ENCODE data around the gene CDADC1.

CDADC1 gene

GRCh38 chr13:49247643-49248621 lies at the start of gene CDADC1:
CDADC1 (plus strand) TSS chr13:49247925; CDS start chr13:49248038, 113 bp downstream.
- peak; percentile 79 to 84 for DNase-seq (ENCODE audit: low read depth in 2 of 2)

GRCh38 chr13:49206641-49207040 lies 41.1 kb upstream of the CDADC1 start:
- no peak for DNase-seq (ENCODE audit: low read depth in 2 of 2)

- no peak for DNase-seq (ENCODE audit: low read depth in 2 of 2)
Observed at GRCh38 chr13:49208619-49209018, 39.1 kb upstream of the CDADC1 start.

- DNase-seq (ENCODE audit: low read depth in 2 of 2): no peak
Observed at GRCh38 chr13:49210114-49210513, 37.6 kb upstream of the CDADC1 start.

DNA sequence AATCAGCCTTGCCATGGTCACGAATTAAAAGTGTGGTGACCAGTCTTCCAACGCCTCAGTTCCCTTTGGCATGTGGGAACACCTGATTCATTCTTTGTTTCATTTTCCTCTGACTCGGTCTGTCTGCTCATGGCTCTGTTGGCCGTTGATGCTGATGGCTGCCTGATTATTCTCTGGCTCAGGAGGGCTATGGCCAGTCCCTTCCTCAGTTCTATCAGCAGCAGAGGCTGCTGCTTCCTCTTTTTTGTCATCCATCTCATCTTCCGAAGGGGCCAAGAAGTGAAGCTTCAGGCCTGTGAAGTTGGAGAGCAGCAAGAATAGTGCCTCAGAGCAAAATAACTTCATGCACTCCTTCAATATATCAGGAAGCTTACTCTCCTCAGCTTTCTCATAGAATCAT lies 37.1 kb upstream of the CDADC1 start:
- DNase-seq (ENCODE audit: low read depth in 2 of 2): no peak

DNA sequence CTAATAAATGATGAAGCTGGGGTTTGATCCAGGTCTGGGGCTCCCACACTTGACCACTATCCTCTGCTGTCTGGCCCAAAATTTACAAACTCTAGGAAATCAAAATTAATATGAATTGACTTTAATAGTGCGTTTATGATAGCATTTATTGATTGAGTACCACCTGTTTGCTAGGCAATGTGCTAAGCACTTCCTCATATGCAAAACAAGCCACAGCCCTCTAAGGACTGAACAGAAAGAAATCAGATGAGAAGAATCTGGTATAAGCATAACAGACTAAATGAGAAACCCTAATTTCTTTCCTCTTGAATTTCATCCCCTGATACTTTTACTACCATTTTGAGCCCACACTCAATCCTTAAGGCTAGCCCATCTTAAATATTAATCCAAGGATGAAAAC lies 34.2 kb upstream of the CDADC1 start:
- no peak for DNase-seq (ENCODE audit: low read depth in 2 of 2)

DNA sequence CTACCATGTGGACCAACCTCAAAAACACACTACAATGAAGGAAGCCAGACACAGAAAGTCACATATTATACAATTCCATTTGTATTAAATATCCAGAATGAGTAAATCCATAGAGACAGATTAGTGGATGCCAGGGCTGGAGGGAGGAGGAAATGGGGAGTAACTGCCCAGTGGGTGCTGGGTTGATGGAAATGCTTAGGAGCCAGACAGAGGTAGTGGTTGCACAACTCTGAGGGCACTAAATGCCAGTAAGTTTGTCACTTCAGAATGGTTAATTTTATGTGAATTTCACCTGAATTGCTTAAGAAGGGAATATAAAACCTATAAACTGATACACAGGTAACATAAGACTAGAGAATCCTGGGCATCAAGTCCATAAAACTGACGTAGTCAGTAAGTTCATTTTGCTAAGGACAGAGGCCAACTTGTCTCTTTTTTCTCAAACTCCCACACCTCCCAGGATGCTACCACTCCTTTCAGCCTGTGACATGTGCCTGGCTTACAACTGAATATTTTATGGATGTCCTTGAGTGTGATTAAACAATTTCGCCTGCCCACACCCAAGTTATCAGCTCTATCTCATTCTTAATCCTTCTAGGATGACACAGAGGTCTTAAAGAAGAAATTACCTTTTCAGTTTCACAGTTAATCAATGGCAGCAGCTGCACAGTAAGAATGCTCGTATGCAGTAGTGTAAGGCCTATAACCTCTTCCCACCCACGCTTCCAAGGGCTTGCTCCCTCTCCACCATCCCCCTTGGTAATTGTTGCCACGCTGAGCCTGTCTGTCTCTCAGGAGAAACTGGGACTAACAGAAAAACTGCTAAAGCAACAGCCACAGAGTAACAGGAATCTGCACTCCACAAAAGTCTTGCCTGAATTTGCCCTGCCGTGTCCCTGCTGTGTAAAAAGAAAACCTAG lies 33.5 kb upstream of the CDADC1 start:
- DNase-seq (ENCODE audit: low read depth in 2 of 2): no peak

DNA sequence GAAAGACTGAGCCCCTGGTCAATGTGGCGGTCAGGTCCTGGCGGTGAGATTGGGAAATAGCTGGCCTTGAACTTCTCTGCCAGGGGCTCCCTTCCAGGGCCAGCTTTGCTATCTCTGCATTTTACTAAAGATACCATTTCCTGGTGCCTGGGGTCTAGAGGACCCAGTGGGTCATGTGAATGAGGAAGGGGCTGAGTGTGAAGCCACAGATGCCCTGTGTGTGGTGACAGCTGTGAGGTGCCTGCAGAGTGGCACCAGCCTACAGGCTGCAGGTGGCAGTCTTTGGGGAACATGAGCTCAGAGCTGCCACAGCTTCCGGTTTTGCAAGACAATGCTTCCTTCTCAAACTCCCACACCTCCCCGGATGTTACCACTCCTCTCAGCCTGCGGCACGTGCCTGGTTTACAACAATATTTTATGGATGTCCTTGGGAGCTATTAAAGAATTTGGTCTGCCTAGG lies 32.8 kb upstream of the CDADC1 start:
- DNase-seq (ENCODE audit: low read depth in 2 of 2): no peak

DNA sequence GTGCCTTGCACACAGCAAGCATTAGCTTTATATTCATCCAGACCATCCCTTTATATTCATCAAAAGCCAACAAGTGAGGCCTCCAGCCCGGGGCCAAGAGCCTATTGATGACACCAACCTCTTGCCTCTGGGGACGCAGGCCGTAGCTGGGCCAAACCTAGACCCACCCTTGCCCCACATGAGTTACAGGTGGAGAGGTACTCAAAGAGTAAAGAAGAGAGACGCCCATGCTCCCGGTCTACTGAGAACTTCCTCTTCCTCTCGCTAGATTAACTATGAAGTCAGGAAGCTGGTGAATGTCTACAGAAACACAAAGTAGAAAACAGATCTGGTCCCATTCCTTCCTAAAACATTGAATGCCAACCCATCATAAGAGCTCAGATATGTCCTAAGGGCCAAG lies 31.4 kb upstream of the CDADC1 start:
- DNase-seq (ENCODE audit: low read depth in 2 of 2): no peak

DNA sequence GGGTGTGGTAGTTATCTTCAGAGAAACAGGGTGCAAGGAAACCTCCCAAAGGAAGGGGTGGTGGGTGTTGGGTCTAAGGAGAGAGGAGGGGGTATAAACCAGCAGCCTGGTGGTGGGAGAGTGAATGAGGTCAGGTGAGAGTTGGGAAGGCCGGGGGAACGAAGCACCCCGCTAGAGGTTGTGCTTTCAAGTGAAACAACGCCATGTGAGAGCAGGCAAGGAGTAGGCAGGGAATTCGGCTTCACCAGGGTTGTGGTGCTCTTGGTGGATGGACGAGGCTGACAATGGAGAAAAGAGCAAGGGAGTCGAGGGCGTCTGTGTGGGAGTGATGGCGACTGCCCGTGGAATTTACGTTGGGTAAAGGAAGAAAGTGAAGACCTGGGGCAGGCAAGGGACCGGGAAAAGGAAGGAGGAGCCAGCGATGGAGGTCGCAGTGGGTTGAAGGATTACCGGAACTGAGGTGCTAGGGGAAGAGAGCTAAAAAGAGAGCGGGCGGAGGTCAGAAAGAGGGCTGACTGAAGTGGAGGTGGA lies 29.7 kb upstream of the CDADC1 start:
- DNase-seq (ENCODE audit: low read depth in 2 of 2): no peak

DNA sequence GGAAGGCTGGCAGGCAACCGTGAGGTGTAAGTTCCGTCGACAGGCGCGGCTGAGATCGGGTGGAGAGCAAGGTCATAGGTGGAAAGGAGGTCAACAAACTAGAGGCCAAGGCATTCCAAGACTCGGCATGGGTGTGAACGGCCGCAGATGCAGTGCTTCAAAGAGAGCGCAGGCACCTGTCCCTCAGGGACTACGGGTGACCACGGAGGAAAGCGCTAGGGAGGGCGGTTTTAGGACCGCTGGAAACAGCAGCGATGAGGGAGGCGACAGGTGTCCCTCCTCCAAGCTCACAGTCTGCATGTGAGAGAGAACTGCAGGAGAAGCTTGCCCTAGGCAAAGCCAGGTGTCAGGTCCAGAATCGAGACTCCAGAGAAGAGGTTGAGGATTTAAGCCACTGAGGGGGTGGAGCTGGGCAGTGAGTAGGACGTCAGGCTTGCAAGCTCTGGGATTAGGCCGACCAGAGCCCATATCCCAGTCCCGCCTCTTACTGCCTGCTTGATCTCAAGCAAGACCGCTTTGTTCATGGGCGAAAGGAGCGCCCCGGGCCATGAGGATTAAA lies 29.2 kb upstream of the CDADC1 start:
- no peak for DNase-seq (ENCODE audit: low read depth in 2 of 2)

DNA sequence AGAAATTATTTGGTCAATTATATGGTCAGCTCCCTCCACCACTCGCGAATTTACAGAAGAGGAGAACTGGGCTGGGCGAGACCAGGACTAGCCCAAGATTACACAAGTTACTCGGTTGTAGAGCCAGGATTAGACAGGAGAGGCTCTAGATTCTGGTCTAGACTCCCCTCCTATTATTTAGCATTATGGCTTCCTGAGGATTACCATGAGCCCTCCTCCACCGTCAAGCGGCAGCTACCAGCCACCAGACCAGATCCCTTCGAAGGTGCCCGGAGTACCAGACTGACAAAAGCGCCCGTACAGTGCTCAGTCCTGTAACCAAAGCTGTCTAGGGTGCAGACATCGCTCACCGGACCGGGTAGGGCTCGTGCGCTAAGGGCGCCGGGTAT lies 28.1 kb upstream of the CDADC1 start:
- DNase-seq (ENCODE audit: low read depth in 2 of 2): no peak

GRCh38 chr13:49220036-49220855 lies 27.5 kb upstream of the CDADC1 start, which contains the start of gene MLNR:
MLNR (plus strand) TSS chr13:49220338; CDS start chr13:49220338, 0 bp downstream.
- DNase-seq (ENCODE audit: low read depth in 2 of 2): no peak

GRCh38 chr13:49220856-49221589 lies 26.7 kb upstream of the CDADC1 start:
- no peak for DNase-seq (ENCODE audit: low read depth in 2 of 2)

DNA sequence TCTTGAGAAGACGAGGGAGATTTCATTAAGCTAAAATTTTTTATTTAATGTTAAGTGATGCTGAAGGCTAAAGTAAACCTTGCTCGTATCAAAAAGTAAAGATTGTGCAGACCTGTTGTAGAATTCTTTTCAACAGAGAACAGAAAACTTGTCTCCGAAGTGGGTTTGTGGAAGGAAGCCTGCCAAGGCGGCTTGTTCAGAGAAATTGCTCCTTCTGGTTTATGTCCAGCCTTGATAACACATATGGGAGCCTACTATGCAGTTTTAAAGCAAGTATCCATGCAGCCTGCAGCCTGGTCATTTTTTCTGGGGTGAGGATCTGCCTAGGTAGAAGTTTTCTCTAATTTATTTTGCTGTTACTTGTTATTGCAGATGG lies 26.1 kb upstream of the CDADC1 start:
- DNase-seq (ENCODE audit: low read depth in 2 of 2): no peak

DNA sequence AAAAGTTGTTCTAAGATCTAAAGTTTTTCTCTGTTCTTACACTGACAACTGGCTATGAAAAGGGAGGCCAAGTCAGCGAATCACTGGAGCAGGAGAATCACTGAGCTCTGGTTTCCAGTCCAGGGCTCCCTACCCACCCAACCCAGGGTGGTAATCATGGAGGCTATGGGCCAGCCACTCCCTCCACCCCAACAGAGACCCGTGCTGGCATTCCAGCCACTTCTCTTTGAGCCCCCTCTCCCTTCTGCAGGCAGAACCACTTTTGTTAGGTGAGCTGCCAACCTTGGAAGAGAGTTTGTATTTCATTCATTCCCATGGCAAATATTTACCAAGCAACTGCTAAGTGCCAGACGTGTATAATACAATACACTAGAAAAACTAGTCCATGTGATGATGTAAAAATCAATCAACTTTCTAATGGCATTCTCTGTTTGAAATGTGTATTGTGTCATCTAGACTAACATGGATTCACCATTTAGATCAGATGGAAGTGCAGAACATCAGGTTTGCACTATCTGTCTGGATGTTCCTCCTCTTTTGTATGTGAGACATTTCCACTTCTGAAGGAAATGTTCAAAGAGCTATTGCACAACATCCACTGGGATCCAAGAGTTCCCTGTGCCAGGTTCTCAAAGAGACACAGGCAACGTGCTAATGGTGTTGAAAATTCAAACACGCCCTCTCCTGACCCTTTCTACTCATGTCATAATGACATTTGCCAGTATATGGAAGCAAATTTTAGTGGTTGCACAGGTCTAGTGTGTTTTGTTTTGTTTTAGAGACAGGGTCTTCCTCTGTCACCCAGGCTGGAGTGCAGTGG lies 22.3 kb upstream of the CDADC1 start:
- no peak for DNase-seq (ENCODE audit: low read depth in 2 of 2)

DNA sequence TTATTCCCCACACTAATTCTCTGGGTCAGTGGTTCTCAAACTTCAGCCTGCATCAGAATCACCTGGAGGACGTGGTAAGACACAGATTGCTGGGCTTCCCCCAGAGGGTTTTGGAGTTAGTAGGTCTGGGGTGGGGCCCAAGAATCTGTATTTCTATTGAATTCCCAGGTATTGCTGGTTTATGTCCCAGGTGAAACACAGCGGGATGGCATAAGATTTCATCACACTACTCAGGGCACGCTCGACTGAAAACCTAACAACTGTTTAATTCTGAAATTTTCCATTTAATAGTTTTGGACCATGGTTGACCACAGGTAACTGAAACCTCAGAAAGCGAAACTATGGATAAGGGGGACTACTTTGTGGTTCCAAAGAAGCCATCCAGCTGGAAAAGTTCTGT lies 21.1 kb upstream of the CDADC1 start:
- no peak for DNase-seq (ENCODE audit: low read depth in 2 of 2)

DNA sequence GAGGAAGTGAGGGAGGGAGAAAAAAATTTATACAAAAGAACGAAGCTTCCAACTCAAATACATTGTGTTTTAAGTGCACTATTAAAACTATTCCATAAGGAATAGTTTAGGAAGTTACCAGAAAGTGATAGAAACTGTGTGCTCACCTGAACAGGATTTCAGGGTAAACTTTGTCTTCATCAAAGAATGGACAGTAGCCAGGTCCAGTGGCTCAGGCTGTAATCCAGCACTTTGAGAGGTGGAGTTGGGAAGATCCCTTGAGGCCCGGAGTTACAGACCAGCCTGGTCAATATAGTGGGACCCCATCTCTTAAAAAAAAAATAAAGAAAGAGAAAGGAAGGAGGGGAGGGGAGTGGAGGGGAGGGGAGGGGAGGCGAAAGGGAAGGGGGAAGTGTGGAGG lies 13.0 kb upstream of the CDADC1 start:
- no peak for DNase-seq (ENCODE audit: low read depth in 2 of 2)

- DNase-seq (ENCODE audit: low read depth in 2 of 2): no peak
Observed at GRCh38 chr13:49235856-49236431, 11.8 kb upstream of the CDADC1 start.

Measured in activated CD8-positive, alpha-beta memory T cell treated with anti-CD3 and anti-CD28 coated beads for 4 hours (primary cell).